Sciatic nerve (tissue), 2 donors: ENCODE results near the gene MYT1. TPM values are rescaled to one million over a fixed set of nuclear protein-coding genes. Genes with fewer than 3 reads are reported as not detected.

Source experiments
- ATAC-seq: fragments of 200-7000 bp; cut with Tn5 transposase; one replicate; pipeline ENCODE4 v1.9.1; 2020; ENCODE audit warnings: mild to moderate bottlenecking, moderate library complexity
- DNase-seq: peaks from one replicate; pipeline ENCODE4 v3.0.0-alpha.2; 2020; ENCODE audit warnings: low spot score
- intact Hi-C: fragments of 100-400 bp; cut with DNase I; formaldehyde crosslinking; loops from one replicate; pipeline ENCODE4 v1.14.2; 2022
- total RNA-seq: library from RNA; stranded (reverse); fragmentation: NEBNext Ultra II Directional; extraction: Animal tissue kit (Norgen Biotek cat#: 25700); gene quantifications from one replicate; pipeline ENCODE4 v1.2.1, GENCODE V29; 2021
- donor health status: DM: no; HTN: no; CAD: no.
- donor health status: DM: no; HTN: no; CAD: no.

MYT1 gene
- total RNA-seq, 1 donor from 2014 or later, result not detected

DNA sequence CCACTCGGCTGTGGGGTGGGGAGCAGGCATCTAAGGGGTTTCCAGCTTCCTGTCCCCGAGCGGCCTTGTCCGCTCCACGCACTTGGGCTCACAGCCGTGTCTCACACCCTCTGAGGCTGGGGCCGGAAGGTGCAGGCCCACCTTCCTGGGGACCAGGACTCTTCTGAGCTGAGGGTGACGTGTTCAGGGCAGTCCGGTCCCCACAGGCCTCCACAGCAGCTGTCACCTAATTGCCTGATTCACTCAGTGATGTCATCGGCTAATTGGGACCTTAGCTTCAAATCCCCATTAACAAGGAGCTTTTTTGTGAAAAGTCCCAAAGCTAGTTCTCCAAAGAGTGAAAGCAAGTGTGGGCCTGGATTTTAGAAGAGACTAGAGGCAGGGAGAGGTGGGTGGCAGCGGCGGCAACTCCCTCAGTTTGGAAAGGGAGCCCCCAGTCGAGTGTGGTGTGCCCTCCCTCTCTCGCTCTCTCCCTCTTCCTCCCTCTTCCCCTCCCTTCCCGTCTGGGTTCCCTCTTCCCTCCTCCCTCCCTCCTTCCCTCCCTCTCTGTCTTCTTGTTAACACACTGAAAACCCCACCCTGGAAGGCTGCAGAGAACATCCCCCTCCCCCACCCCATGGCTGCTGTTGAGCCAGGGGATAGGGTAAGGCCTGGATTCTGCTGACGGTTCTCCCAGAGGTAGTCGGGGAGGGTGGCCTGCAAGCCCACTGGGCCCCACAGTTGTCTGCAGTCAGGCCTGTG, 39.0 kb downstream of the MYT1 start:
- DNase-seq, result no peak
- intact Hi-C loops, result no loop called here
- ATAC-seq, result no peak

DNA sequence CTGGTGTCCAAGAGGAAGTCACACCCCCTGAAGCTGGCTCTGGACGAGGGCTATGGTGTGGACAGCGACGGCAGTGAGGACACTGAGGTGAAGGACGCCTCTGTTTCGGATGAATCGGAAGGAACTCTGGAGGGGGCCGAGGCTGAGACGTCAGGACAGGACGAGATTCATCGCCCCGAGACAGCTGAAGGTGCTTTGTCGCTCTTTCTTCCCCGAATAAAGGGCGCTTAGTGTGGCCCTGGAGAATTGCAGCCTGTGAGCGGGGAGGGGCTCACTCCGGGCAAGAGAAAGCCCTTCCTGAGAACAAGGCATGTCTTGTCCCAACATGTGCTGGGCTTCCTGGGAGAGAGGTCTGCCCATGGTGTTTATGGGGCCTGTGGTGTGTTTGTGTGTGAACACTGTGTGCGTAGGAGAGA, 41.4 kb downstream of the MYT1 start:
- intact Hi-C loops, result no loop called here
- ATAC-seq (no peak), DNase-seq (no peak)

DNA sequence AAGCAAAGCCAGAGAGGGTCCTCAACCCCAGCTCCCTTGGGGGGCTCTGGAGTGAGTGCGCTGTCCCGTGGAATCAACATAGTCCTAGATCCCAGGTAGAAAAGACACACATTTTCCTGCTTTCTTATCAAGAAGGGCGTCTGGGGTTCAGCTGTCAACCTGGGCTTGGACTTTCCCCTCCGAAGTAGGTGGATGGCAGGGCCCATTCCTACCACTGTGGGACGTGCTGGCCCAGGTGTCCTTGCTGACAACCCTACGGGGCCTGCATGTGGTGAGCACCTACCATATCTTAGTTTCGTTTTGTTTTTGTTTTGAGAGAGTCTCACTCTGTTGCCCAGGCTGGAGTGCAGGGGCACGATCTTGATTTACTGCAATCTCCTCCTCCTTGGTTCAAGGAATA, 42.4 kb downstream of the MYT1 start:
- no peak for DNase-seq
- no peak for ATAC-seq
- intact Hi-C loops, result no loop called here

DNA sequence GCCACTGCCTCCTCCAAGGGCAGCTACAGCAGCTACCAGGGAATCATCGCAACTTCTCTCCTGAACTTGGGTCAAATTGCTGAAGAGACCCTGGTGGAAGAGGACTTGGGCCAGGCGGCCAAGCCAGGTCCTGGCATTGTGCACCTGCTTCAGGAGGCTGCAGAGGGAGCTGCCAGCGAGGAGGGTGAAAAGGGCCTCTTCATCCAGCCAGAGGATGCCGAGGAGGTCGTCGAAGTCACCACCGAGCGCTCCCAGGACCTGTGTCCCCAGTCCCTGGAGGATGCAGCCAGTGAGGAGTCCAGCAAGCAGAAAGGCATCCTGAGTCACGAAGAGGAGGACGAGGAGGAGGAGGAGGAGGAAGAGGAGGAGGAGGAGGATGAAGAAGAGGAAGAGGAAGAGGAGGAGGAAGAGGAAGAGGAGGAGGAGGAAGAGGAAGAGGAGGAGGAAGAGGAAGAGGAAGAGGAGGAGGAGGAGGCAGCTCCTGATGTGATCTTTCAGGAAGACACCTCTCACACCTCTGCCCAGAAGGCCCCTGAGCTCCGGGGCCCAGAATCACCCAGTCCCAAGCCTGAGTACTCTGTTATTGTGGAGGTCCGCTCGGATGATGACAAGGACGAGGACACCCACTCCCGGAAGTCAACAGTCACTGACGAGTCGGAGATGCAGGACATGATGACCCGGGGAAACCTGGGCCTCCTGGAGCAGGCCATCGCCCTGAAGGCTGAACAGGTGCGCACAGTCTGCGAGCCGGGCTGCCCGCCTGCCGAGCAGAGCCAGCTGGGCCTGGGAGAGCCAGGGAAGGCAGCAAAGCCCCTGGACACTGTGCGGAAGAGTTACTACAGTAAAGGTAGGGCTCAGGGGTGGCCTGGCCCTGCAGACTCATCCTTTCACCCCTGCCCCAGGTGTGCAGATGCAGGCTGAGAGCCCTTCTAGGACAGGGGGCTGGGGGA, 43.7 kb downstream of the MYT1 start:
- ATAC-seq, result no peak
- DNase-seq, result no peak
- intact Hi-C loops, result no loop called here

DNA sequence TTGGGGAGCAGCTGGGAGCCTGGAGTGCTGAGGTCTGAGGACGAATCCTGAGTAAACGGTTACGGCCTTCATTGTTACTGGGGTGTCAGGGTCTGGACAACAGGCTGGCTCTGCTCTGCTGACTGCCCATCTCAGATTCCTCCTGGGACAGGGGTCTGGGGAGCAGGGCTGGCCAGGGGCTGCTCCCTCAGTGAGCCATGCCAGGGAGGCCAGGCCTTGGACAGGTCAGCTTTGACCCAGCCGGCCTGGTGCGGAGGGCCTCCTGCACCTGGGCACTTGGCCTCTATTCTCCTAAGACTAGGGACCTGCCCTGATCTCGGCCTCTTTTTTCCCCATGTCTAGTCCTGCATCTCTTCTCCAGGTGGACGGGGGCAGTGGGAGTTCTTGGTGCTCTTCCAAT, 44.9 kb downstream of the MYT1 start:
- intact Hi-C loops, result no loop called here
- ATAC-seq (no peak), DNase-seq (no peak)

DNA sequence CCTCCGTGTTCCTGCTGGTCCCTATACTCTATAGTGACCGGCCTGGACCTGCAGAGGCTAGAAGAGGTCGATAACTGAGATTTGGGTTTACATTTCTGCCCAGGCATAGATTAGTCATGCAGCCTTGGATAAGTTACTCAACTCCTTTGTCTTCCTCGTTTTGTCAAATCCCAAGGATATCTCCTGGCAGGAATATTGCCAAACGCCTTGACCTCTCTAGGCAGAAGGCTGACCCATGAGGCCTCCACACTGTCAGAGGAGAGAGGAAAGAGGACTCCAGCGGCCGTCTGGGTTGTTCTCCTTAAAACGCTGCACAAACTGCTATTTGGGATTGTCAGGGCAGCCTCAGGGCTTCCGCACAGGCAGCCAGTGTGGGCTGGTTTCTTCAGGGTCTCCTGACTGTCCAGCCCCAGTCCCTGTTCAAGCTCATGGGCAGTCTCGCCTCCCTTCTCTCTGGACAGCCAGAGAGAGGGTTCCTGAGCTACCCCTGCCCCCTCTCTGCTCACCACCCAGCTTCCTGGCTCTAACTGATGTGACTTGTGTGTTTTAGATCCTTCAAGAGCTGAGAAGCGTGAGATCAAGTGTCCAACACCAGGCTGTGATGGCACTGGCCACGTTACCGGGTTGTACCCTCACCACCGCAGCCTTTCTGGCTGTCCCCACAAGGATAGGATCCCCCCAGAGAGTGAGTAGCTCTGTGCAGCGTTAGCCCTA, 46.6 kb downstream of the MYT1 start:
- intact Hi-C loops, result no loop called here
- ATAC-seq (no peak), DNase-seq (no peak)

DNA sequence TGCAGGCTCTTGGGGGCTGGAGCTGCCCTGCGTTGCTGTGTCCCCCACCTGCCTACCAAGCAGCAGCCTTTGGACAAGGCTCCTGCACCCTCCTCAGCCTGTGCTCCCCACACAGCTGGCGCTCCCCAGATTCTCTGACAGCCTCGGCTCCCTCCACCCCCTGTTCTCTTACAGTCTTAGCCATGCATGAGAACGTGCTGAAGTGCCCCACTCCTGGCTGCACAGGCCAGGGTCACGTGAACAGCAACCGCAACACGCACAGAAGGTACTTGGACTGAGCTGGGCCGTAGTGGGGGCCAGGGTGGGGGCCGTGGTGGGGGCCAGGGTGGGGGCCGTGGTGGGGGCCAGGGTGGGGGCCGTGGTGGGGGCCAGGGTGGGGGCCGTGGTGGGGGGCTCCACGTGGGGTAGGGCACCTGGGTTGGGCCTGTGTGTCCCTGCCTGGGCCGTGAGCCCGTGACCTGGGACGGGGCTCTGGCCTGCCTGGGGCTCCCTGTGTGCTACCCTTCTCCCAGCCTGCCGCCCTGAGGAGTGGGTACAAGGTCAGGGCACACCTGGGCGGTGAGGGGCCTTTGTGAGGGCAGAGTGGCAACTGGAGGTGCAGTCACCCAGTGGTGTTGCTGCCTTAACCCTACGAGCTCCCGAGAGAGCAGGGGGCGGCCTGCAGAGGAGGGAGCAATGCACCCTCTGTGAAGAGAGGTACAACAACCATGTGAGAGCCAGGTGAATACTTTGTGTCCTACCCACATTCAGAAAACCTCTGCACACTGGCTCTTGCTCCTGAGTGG, 47.8 kb downstream of the MYT1 start:
- DNase-seq, result no peak
- intact Hi-C loops, result no loop called here
- ATAC-seq, result no peak

DNA sequence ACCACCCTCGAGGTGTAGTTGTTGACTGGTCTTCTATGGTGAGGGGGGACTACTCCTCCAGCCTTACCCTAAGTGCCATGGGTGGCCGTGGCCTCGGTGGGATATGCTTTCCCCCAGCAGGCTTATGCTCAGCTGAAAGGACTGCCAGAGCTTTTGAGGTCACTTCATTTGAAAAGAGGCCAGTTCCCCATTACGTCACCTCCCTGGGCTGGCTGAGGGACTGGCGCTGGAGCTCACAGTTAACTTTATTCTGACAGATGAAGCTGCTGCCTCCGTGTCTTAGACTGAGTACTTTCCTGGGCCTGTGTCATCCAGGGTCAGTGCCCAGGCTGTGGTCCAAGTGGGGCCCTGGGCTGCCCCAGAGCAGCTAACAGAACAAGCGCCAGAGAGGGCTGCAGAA, 48.5 kb downstream of the MYT1 start:
- intact Hi-C loops, result no loop called here

DNA sequence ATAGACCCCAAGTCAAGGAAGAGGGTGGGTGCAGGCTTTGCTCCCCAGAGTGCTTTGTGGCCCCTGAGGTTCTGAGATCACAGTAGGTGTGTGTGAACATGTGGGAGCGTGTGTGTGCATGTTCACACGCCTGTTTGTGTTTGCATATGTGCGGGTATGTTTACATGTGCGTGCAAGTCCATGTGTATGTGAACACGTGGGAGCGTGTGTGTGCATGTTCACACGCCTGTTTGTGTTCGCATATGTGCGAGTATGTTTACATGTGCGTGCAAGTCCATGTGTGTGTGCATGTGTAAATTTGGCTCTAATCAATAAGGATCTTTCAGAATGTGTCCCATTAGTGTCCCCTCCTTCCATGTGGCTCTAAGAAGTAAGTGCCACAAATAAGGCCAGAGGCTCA, 49.9 kb downstream of the MYT1 start:
- intact Hi-C loops, result no loop called here
- DNase-seq (no peak), ATAC-seq (no peak)

More for the DNA sequence above, 48.5 kb downstream of the MYT1 start:
- DNase-seq (no peak), ATAC-seq (peak; percentile 74)

DNA sequence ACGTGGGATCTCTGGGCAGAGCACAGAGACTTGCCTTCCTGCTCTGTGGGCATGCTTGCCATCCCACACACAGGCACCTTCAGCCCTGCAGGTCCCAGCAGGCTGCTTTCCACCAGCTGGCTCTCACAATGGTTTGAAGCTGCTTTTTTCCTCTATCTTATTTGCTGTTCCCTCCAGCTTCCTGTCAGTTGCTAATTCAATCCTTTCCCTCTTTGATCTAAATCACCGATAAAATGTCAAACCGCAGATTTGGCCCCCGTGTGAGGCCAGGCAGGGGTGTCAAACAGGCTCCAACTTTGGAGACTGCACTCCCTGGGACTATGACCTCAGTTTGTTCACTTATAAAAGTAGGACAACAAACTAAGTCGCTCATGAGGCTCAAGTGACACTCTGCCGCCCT, 50.7 kb downstream of the MYT1 start:
- DNase-seq (no peak), ATAC-seq (no peak)
- intact Hi-C loops, result no loop called here

DNA sequence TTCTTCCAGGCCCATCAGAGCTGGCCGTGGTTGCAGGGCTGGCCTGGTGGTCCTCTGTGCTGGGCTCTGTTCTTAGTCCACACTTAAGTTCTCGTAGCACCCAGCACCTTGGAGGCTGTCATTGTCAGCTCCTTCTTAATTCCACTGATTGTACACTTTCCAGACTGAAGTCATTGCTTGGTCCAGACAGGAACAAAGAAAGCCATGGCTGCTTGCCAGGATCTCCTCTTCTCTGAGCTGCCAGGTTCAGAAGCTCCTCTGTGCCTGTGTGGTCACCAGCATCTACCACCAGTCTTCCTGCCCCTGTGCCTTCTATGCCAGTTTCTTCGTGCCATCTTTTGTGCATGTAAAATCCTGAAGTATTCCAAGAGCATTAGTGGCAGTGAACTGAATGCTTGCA, 51.8 kb downstream of the MYT1 start:
- DNase-seq, result no peak
- no peak for ATAC-seq
- intact Hi-C loops, result no loop called here

DNA sequence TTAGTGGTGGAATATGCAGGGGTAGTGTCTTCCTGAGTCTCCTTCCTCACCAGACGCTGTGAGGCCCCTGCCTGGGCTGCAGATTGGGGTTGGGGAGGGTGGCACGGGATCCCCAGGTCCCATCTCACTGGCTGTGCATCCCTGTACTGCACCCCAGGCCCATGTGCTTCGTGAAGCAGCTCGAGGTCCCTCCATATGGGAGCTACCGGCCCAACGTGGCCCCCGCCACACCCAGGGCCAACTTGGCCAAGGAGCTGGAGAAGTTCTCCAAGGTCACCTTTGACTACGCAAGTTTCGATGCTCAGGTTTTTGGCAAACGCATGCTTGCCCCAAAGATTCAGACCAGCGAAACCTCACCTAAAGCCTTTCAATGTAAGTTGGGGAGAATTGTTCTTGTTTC, 52.7 kb downstream of the MYT1 start:
- ATAC-seq (no peak), DNase-seq (no peak)
- intact Hi-C loops, result no loop called here

DNA sequence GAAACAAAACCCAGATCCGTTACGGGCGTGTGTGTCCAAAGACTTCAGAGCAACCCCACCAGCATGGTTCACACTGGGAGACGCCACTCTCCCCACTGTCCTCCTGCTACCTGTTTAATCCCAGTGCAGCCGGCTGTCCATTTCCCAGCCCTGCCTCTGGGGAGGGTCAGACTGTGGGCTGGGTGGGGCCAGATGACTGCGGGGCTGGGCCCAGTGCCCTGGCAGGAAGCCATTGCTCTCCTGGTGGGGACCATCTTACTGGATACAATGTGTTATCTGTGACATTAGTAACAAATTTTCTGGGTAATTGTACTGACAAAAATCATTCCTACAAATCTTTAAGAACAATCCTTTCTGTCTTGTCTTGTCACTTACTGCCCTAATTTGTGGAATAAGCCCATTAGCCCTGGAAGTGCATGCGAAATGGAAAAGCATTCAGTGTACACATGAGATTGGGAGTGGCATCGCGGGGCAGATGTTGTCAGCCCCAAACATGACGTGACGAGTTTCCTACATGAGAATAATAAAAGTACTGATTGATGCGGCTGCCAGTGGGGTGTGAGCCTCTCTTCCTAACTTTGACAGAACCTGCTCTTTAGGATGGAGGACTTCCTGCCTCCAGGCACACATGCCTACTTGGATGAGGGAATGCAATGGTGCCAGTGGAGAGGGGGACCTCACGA, 53.4 kb downstream of the MYT1 start:
- ATAC-seq (no peak), DNase-seq (no peak)

DNA sequence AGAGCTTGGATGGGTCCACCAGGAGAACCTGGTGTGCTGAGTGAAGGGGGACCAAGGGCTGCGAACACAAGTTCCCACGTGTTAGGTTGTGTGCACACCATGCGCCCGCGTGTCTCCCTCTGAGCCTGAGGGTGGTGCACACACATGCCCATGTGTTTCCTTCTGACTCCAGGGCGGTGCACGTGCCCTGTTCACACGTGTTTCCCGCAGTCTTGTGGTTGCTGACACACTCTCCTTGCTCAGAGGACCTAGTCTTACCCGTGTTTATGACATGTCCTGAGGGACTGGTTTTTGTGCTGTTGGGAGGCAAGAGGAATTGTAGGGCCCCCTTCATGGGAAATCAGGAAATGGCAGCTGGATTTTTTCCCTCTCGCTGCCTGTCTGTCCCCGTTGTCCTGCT, 55.0 kb downstream of the MYT1 start:
- DNase-seq (no peak), ATAC-seq (no peak)
- intact Hi-C loops, result no loop called here

More for the DNA sequence above, 53.4 kb downstream of the MYT1 start:
- intact Hi-C loops, result no loop called here

DNA sequence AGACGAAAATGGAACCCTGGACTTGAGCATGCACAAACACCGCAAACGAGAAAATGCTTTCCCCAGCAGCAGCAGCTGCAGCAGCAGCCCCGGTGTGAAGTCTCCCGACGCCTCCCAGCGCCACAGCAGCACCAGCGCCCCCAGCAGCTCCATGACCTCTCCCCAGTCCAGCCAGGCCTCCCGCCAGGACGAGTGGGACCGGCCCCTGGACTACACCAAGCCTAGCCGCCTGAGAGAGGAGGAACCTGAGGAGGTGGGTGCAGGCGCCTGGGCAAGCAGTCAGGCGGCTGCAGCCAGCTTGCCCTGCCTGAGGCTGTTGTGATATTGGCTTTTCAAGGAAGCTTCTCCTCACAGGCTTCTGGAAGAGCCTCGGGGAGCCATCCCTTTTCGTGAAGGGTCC, 55.5 kb downstream of the MYT1 start:
- ATAC-seq, result no peak
- no peak for DNase-seq

DNA sequence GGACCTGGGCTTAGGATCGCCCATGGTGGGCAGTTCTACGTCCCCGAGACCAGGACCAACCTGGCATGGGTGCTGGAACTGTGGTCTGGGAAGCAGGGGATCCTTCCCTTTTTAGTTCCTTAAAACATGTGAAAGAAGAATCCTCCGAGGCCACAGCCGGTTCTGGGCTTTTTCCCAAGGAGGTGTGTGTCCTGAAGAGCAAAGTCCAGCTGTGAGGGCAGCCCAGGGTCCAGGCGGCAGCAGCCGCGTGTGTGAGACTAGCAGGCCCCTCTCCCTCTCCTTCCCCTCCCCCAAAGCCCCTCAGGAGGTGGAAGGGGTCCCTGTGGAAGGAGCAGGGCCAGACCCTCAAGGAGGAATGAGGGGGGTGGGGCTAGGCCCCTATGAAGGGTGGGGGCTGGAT, 56.2 kb downstream of the MYT1 start:
- DNase-seq, result no peak
- intact Hi-C loops, result no loop called here
- ATAC-seq, result no peak

More for the DNA sequence above, 55.5 kb downstream of the MYT1 start:
- intact Hi-C loops, result no loop called here

DNA sequence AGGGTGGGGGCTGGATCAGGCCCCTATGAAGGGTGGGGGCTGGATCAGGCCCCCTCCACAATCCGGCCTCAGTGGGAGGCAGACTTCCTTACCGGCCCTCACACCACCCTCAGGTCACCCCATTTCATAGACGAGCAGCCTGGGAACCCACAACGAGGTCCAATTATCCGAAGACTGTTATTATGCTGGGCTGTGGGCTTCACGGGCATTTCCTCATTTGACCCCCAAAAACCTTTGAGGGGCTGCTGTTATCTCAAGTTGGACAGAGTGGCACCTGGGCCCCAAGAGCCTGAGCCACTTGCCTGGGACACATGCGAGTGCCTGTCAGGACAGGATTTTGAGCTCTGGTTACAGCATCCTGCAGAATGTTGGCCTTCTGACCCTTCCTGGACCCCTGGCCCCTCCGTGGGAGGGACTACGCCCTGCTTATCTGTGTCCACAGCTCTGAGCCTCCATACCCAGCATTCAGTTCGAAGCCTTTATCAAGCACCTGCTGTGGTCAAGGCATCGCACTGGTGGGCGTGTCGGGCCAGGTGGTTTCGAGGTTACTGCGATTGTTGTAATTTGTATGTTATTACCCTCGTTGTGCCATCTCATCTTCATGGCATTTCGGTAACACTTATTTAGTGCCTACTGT, 56.8 kb downstream of the MYT1 start:
- DNase-seq, result no peak
- intact Hi-C loops, result no loop called here
- ATAC-seq, result no peak

DNA sequence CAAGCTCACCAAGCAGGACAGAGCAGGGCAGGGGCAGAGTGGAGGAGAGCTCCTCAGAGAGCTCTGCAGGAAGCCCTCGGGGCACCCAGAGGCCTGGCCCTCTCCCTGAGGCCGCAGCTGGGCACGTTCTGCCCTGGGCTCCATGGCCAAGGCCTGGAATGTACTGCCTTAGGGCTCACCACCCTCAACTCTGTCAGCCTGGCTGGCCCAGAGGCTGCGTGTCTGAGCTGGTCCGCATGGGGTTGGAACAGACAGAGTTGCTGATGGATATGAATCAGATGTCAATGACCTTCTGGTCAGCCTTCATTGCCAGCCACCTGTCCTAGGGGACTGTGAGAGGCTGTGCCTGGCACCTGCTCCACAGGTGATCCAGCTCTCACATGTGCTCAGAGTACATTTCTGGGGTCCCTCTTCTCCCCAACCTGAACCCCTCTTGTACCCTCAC, 58.1 kb downstream of the MYT1 start:
- intact Hi-C loops, result no loop called here
- ATAC-seq, result no peak
- no peak for DNase-seq
